Stomach smooth muscle (tissue), 2 donors: ENCODE data around the gene AP3D1.

Source experiments
- H3K27ac ChIP-seq: one replicate; pipeline ENCODE4 v1.7.0; 2013; ENCODE audit warnings: mild to moderate bottlenecking, low read length, inconsistent platforms
- H3K27me3 ChIP-seq, 2 donors: one replicate each; pipeline ENCODE4 v1.7.0; 2013; ENCODE audit warnings: low read length in 2 of 2; ENCODE audit not compliant: insufficient read depth in 2 of 2, control insufficient read depth in 1 of 2
- H3K36me3 ChIP-seq, 2 donors: one replicate each; pipeline ENCODE4 v1.7.0; 2013; ENCODE audit warnings: low read length in 2 of 2; ENCODE audit not compliant: control insufficient read depth in 2 of 2, insufficient read depth in 2 of 2
- H3K4me1 ChIP-seq: one replicate; pipeline ENCODE4 v1.7.0; 2013; ENCODE audit warnings: low read length; ENCODE audit not compliant: control insufficient read depth, insufficient read depth
- H3K4me3 ChIP-seq, 2 donors: one replicate each; pipeline ENCODE4 v1.7.0; 2013; ENCODE audit warnings: low read length in 2 of 2
- H3K9ac ChIP-seq, 2 donors: one replicate each; pipeline ENCODE4 v1.7.0; 2013; ENCODE audit warnings: low read length in 2 of 2, mild to moderate bottlenecking in 1 of 2
- H3K9me3 ChIP-seq, 2 donors: one replicate each; pipeline ENCODE4 v1.7.0; 2013; ENCODE audit warnings: low read length in 2 of 2; ENCODE audit not compliant: control insufficient read depth in 2 of 2
- donor health status: healthy.
- donor health status: Pancreatic carcinoma.

The AP3D1 gene

DNA sequence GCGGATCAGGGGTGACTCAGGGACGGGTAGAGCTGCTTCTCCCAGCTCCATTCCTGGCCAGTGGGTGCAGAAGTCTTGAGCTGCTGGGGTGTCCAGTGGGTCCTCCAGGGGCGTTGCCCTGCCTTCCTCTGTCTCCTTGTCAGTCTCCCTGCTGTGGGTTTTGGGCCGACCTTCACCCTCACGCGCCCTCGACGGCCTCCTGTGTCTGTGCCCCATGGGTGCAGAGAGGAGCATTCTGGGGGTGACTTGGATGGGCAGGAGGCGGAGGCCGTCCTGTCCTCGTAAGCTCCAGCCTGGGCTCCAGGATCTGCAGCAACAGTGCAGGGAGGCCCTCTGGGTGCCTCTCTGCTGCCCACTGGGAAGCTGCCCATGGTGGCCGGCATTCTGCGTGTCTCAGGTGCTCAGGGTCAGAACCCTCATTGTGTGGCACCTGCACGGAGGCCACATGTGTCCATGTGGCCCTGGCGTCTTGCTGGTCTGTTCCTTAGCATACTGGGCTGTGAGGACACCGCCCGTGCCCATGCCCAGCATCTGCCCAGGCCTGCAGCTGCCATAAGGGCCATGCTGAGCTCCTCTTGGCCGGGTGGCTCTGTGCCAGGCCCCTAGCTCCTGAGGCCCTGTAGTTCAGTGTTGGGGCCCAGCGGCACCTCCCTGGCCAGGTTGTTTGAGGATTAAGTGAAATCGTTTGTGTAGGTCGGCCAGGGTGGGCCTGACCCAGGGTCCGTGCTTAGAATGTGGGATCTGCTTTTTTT is 29.7 kb upstream of the AP3D1 start:
- Histone ChIP-seq H3K9me3 (no peaks in the 10 kb centered on the region), H3K27me3 (no peaks in the 10 kb centered on the region), H3K4me1 (peaks cover 44% of the 10 kb centered on the region), H3K4me3 (no peak overlapping the region), H3K36me3 (peaks cover 0 to 3% of the 10 kb centered on the region in 2 donors), H3K9ac (no peak overlapping the region), H3K27ac (peak overlapping the region; percentile 37)

DNA sequence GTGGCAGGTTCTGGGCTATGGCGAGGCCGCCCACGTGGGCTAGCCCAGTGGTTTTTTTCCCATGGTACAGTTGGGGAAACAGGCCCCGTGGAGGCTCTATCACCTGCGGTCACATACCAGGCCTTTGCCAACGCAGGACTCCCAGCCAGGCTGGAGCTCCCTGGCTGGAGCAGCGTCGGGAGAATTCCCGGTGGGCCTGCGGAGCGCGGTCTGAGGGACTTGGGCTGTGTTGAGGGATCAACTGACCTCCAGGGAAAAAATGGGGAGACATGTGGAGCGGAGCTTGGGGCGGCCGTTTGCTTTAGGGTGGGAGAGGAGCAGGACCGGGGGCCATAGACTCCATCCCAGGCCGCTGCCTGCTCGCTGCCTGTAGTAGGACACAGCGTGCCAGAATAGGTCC is 28.7 kb upstream of the AP3D1 start:
- H3K4me3 ChIP-seq, result no peak overlapping the region
- no peaks in the 10 kb centered on the region for H3K9me3 ChIP-seq
- no peak overlapping the region for H3K27ac ChIP-seq
- H3K4me1 ChIP-seq, result peaks cover 35% of the 10 kb centered on the region
- no peak overlapping the region for H3K9ac ChIP-seq
- H3K36me3 ChIP-seq, result peaks cover 0 to 3% of the 10 kb centered on the region in 2 donors
- H3K27me3 ChIP-seq, result no peaks in the 10 kb centered on the region

DNA sequence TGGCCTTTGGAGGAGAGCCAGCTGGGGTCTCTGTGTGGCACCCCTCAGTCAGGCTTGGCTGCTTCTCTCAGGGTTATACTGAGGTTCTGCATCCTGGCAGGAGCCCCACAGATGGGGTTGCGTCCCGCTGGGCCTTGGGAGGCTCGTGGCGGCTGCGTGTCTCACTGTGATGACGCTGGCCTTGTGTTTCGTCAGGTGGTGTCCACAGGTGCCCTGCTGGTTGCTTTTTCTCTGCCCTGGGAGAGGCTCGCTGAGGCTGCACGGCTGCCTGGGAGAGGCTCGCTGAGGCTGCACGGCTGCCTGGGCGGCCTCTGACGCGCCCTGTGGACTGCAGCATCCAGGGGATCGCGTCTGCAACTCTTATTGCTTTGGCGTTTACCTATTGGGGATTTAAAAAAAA is 27.7 kb upstream of the AP3D1 start:
- Histone ChIP-seq H3K9me3 (no peaks in the 10 kb centered on the region), H3K4me1 (peaks cover 28% of the 10 kb centered on the region), H3K27ac (no peak overlapping the region), H3K4me3 (no peak overlapping the region), H3K27me3 (no peaks in the 10 kb centered on the region), H3K36me3 (peaks cover 0 to 3% of the 10 kb centered on the region in 2 donors), H3K9ac (no peak overlapping the region)

DNA sequence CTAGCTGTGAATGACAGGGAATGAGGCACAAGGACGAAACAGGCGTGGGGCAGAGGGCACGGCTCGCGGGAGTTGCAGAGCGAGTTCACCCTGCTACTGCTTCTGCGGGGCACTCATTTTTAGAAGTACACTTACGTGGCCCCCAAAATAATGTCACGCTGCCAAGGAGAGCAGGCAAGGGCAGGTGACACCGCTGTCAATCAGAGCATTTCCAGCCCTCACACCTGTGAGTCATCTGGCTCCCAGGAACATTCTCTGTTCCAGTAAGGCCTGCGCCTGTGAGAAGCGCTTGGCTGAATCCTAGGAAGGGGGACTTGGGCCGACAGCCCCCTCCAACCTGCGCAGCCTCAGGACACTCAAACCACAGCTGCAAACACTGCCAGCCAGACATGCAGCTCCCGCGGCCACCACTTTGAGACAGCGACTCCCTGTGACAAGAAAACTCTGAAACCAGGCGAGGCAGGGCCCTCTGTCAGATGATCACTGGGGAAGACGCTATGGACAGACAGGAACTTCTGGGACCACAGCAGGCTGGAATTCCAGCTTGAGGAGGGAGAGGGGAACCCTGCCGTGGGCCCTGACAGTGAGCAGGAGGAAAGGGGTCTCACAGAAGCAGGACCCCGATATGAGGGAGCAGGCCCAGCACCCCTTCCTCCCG is 25.1 kb upstream of the AP3D1 start:
- Histone ChIP-seq H3K4me1 (peaks cover 12% of the 10 kb centered on the region), H3K27me3 (no peaks in the 10 kb centered on the region), H3K36me3 (peaks cover 0 to 3% of the 10 kb centered on the region in 2 donors), H3K4me3 (no peak overlapping the region), H3K27ac (no peak overlapping the region), H3K9me3 (no peaks in the 10 kb centered on the region), H3K9ac (no peak overlapping the region)

DNA sequence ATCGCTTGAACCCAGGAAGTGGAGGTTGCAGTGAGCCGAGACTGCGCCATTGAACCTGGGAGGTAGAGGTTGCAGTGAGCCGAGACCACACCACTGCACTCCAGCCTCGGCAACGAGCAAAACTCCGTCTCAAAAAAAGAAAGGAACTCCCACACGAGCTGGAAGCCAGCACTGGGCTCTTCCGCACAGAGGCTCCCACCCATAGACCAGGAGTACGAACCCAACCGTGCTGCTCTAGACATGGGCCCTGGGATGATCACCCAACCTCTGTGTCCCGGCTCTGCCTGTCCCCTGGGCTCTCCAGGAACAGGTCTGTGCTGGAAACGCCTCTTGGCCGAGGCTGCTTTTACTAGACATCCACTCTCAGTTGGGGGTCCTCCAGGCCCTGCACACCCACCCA is 24.4 kb upstream of the AP3D1 start:
- Histone ChIP-seq H3K4me1 (peaks cover 11% of the 10 kb centered on the region), H3K9me3 (no peaks in the 10 kb centered on the region), H3K4me3 (no peak overlapping the region), H3K9ac (no peak overlapping the region), H3K27ac (no peak overlapping the region), H3K36me3 (peaks cover 0 to under 1% of the 10 kb centered on the region in 2 donors), H3K27me3 (no peaks in the 10 kb centered on the region)

DNA sequence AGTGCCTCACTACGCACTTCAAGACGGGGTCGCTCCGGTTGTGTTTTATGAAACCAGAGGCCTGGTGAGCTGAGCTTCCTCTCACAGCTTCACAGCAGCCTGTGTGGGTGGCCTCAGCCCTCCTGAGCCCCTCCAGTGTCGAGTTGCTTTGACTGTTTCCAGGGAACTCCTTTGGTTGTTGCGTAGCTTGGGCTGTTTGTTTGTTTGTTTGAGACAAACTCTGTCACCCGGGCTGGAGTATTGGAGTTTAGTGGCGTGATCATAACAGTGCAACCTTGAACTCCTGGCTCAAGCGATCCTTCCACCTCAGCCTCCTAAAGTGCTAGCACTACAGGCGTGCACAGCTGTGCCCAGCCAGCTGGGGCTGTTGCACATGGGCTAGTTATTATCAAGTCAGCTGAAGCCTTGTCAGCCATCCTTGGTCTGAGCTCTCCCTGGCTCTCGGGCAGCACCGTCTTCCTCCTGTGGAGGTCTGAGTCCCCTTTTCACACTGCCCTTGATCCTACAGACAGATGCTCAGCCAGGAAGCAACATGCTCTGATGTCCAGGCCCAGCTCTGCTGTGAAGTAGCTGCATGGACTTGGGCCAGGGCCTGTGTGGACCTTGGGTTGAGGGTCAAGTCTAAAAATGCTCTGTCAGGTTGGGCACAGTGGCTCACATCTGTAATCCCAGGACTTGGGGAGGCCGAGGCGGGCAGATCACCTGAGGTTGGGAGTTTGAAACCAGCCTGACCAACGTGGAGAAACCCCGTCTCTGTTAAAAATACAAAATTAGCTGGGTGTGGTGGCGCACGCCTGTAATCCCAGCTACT is 22.6 kb upstream of the AP3D1 start:
- Histone ChIP-seq H3K27ac (no peak overlapping the region), H3K9ac (no peak overlapping the region), H3K4me3 (no peak overlapping the region), H3K4me1 (peaks cover 24% of the 10 kb centered on the region), H3K27me3 (no peaks in the 10 kb centered on the region), H3K9me3 (no peaks in the 10 kb centered on the region), H3K36me3 (no peaks in the 10 kb centered on the region)

DNA sequence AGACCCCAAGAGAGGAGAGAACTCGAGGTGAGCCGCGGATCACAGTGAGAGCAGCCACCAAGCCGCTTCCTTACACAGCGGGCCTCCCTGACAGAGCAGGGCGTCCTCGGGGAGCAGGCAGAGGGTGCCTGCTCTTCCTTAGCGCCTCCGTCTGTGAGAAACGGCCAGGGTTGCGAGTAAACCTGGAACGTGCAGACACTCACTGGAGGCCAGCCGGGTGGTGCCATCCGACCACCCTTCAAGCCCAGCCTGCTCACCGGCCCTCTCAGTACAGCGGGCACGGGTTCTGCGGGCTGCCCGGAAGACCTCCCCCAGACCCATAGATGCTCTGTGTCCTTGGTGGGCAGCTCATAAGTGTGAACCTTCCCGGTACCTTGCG is 22.0 kb upstream of the AP3D1 start:
- no peaks in the 10 kb centered on the region for H3K9me3 ChIP-seq
- no peak overlapping the region for H3K4me3 ChIP-seq
- H3K27me3 ChIP-seq, result no peaks in the 10 kb centered on the region
- no peaks in the 10 kb centered on the region for H3K36me3 ChIP-seq
- no peak overlapping the region for H3K27ac ChIP-seq
- no peak overlapping the region for H3K9ac ChIP-seq
- H3K4me1 ChIP-seq, result peaks cover 30% of the 10 kb centered on the region

DNA sequence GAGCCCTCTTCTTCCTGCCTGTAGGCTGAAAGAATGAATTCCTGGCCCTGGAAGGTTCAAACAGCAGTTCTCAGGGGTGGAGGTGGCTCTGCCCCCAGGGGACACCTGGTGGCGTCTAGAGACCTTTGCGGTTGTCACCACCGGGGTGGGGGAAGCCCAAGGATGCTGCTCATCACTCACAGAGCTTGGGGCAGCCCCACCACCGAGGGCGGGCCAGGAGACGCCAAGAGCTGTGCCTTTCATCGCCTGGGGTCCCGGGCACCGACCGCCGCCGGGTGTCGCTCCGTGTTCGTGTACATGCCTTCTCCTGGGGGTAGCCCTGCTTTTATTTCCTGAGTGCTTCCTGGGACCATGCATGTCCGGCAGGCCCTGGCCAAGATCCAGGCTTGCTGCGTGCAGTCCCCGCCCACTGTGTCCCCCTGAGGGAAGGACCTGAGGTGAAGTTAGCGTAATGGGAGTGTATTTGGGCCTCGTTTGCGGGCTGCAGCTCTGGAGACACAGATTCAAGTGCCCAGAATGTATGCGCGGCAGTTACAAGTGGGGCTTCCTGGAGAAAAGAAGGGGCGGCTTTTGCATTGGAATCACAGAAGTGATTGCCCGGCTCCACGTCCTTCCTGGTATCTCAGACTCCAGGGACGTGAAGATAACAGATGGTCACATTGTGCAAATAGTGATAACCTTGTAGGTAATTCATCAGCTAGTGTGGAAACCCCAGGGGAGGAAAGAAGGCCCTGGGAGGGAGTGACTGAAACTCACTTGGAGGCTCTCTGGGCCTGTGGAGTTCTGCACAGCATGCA is 20.2 kb upstream of the AP3D1 start:
- H3K9ac ChIP-seq, result no peak overlapping the region
- H3K27ac ChIP-seq, result peak overlapping the region; percentile 18
- peaks cover 49% of the 10 kb centered on the region for H3K4me1 ChIP-seq

DNA sequence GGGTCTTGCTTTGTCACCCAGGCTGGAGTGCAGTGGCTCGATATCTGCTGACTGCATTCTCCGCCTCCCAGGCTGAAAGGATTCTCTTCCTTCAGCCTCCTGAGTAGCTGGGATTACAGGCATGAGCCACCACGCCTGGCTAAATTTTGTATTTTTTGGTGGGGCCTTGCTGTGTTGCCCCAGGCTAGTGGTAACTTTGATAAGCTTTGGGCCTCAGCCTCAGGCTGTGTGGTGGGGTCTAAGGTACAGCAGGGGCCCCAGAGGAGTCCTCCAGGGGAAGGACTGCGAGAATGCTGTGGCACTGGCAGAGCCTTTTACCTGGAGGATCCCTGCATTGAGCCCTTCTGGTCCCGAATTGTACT is 19.6 kb upstream of the AP3D1 start:
- H3K9ac ChIP-seq, result no peak overlapping the region
- no peaks in the 10 kb centered on the region for H3K27me3 ChIP-seq
- H3K36me3 ChIP-seq, result no peaks in the 10 kb centered on the region
- peaks cover 51% of the 10 kb centered on the region for H3K4me1 ChIP-seq
- no peaks in the 10 kb centered on the region for H3K9me3 ChIP-seq
- H3K27ac ChIP-seq, result peak overlapping the region; percentile 18
- no peak overlapping the region for H3K4me3 ChIP-seq

More for the DNA sequence above, 20.2 kb upstream of the AP3D1 start:
- Histone ChIP-seq H3K4me3 (peak overlapping the region in 1 of 2 donors; percentile 22), H3K27me3 (no peaks in the 10 kb centered on the region), H3K9me3 (no peaks in the 10 kb centered on the region), H3K36me3 (no peaks in the 10 kb centered on the region)

DNA sequence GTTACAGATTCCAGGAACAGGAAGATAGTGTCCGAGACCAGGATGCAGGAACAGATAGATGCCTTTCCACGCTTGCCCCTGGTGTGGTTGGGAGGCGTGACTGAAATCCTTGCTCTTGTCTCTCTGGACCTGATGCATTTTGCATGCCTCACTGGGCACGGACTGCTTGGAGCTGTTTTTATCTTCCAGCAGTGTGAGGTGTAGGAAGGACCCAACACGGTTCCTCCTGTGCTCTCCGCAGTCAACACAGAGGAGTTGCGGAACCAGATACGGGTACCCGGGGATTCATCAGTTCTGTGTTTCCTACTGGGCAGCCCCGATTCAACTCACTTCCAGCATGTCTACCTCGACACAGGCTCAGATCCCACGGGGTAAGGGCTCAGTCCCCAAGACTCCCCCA is 18.9 kb upstream of the AP3D1 start:
- H3K36me3 ChIP-seq, result no peaks in the 10 kb centered on the region
- no peaks in the 10 kb centered on the region for H3K27me3 ChIP-seq
- no peak overlapping the region for H3K4me3 ChIP-seq
- no peaks in the 10 kb centered on the region for H3K9me3 ChIP-seq
- H3K27ac ChIP-seq, result no peak overlapping the region
- H3K4me1 ChIP-seq, result peaks cover 58% of the 10 kb centered on the region
- H3K9ac ChIP-seq, result no peak overlapping the region
